GM23248 (cell line): ENCODE data around the gene MSL3. TPM values are rescaled to one million over a fixed set of nuclear protein-coding genes. Genes with fewer than 3 reads are reported as not detected.
A peak's percentile ranks its signal among the peaks of the same experiment; 100 is the strongest.

Experiments
- DNase-seq: peaks from one replicate; pipeline ENCODE4 v3.0.0-alpha.2; 2015
- H2AFZ ChIP-seq: fragments of 200-600 bp; sonication (generic); 2 replicates; pipeline ENCODE4 v1.6.1; 2016; ENCODE audit warnings: antibody characterized with exemption
- H3F3A ChIP-seq: fragments of 200-600 bp; sonication (generic); 2 replicates; pipeline ENCODE4 v1.6.1; 2016; ENCODE audit warnings: mild to moderate bottlenecking, antibody characterized with exemption, mixed run types; ENCODE audit not compliant: insufficient read depth
- H3K27ac ChIP-seq: fragments of 200-600 bp; sonication (generic); 2 replicates; pipeline ENCODE4 v1.5.1; 2016; ENCODE audit warnings: mild to moderate bottlenecking
- H3K27me3 ChIP-seq: fragments of 200-600 bp; sonication (generic); replicated peaks from 2 replicates; pipeline ENCODE4 v1.6.1; 2016; ENCODE audit warnings: mild to moderate bottlenecking; ENCODE audit not compliant: insufficient read depth
- H3K36me3 ChIP-seq: fragments of 200-600 bp; sonication (generic); 2 replicates; pipeline ENCODE4 v1.6.1; 2016; ENCODE audit warnings: low read depth, mild to moderate bottlenecking
- H3K4me1 ChIP-seq: fragments of 200-600 bp; sonication (generic); 2 replicates; pipeline ENCODE4 v1.6.1; 2016; ENCODE audit warnings: mild to moderate bottlenecking; ENCODE audit not compliant: insufficient read depth
- H3K4me2 ChIP-seq: fragments of 200-600 bp; sonication (generic); one replicate; pipeline ENCODE4 v1.6.1; 2016; ENCODE audit warnings: mild to moderate bottlenecking; ENCODE audit not compliant: unreplicated experiment
- H3K4me3 ChIP-seq: fragments of 200-600 bp; sonication (generic); 2 replicates; pipeline ENCODE4 v1.5.1; 2016; ENCODE audit warnings: mild to moderate bottlenecking
- H3K79me2 ChIP-seq: fragments of 200-600 bp; sonication (generic); 2 replicates; pipeline ENCODE4 v1.6.1; 2016; ENCODE audit warnings: mild to moderate bottlenecking; ENCODE audit not compliant: insufficient read depth
- H3K9ac ChIP-seq: fragments of 200-600 bp; sonication (generic); 2 replicates; pipeline ENCODE4 v1.6.1; 2016; ENCODE audit warnings: mild to moderate bottlenecking
- H3K9me2 ChIP-seq: fragments of 200-600 bp; sonication (generic); 2 replicates; pipeline ENCODE4 v1.6.1; 2016; ENCODE audit warnings: mixed run types, mild to moderate bottlenecking, moderate library complexity; ENCODE audit not compliant: insufficient read depth
- H3K9me3 ChIP-seq: fragments of 200-600 bp; sonication (generic); one replicate; pipeline ENCODE4 v1.6.1; 2017; ENCODE audit warnings: low read depth
- H4K20me1 ChIP-seq: fragments of 200-600 bp; sonication (generic); 2 replicates; pipeline ENCODE4 v1.6.0; 2016; ENCODE audit not compliant: insufficient read depth
- EZH2 ChIP-seq: fragments of 200-600 bp; sonication (generic); IDR thresholded peaks from 2 replicates; pipeline ENCODE4 v1.6.1; 2018; ENCODE audit warnings: antibody characterized with exemption, mild to moderate bottlenecking; ENCODE audit not compliant: insufficient read depth, poor library complexity, severe bottlenecking
- EZH2phosphoT487 ChIP-seq: fragments of 200-600 bp; sonication (generic); IDR thresholded peaks from 2 replicates; pipeline ENCODE4 v1.6.1; 2018; ENCODE audit warnings: antibody characterized with exemption, moderate library complexity, mild to moderate bottlenecking, low read depth; ENCODE audit not compliant: insufficient read depth
- WGBS, 2 experiments: methylation state at CpG; one replicate each; pipeline ENCODE4 v1.1.6; 2015 to 2017; ENCODE audit warnings: low lambda C conversion rate in 2 of 2, low coverage in 1 of 2; ENCODE audit errors: missing lambda C conversion rate in 2 of 2; 5-methylcytosine and 5-hydroxymethylcytosine counted together
- in situ Hi-C: fragments of 300-500 bp; cut with MboI; formaldehyde crosslinking; loops from 2 replicates; pipeline ENCODE4 v1.15.0; 2020
- polyA plus RNA-seq: library from polyadenylated mRNA; unstranded; fragments of >200 nt; fragmentation: Nextera tagmentation; extraction: Ambion mirVana; gene quantifications from 2 replicates; pipeline ENCODE4 v1.2.1, GENCODE V29; 2016
- total RNA-seq: library from RNA; depleted of rRNA; stranded (reverse); fragments of >200 nt; shearing (Covaris generic); gene quantifications from 2 replicates; pipeline ENCODE4 v1.2.3, GENCODE V29; 2014; rRNA removed

Gene MSL3
- total RNA-seq, result 19.6 and 34.6 TPM in 2 replicates
- polyA plus RNA-seq, result 24.8 and 26.8 TPM in 2 replicates

- Histone ChIP-seq H3K9ac (peak within 1 kb of the TSS; percentile 99), H3K4me2 (peak within 1 kb of the TSS; percentile 92), H3F3A (peaks cover 29% of the 10 kb centered on the region; the same call in 1 of the 2 replicates), H3K27me3 (no peaks in the 10 kb centered on the region), H3K27ac (peak within 1 kb of the TSS; percentile 95), H3K9me2 (no peaks in the 10 kb centered on the region), H3K9me3 (no peaks in the 10 kb centered on the region), H4K20me1 (no peaks in the 10 kb centered on the region), H3K79me2 (peaks cover 15% of the 10 kb centered on the region), H2AFZ (peak within 1 kb of the TSS; percentile 77), H3K4me1 (peaks cover 14% of the 10 kb centered on the region), H3K4me3 (peak within 1 kb of the TSS; percentile 86), H3K36me3 (peaks cover 21% of the 10 kb centered on the region; the same call in 1 of the 2 replicates)
- in situ Hi-C loops, result loop anchor here (25.0 kb wide), 1 partner anchor 621 kb away; no protein-coding TSS in a partner anchor
- DNase-seq, result peak; percentile 86
- TF ChIP-seq EZH2, result no peak
- TF ChIP-seq EZH2phosphoT487, result no peak
- WGBS, 2 experiments, result 1 to 25% methylated on average over 4 to 15 of the region's 93 CpGs
Observed at GRCh38 chrX:11757719-11758399, at the start of gene MSL3. TSS of gene MSL3 (plus strand) at chrX:11758237. CDS start at chrX:11758264, 27 bp downstream.

- Histone ChIP-seq H4K20me1 (no peaks in the 10 kb centered on the region), H3K9me2 (no peaks in the 10 kb centered on the region), H3K4me2 (no peak overlapping the region), H3K9me3 (no peaks in the 10 kb centered on the region), H2AFZ (no peak overlapping the region), H3K4me3 (no peak overlapping the region), H3K79me2 (no peaks in the 10 kb centered on the region), H3K4me1 (no peaks in the 10 kb centered on the region), H3F3A (no peaks in the 10 kb centered on the region), H3K9ac (no peak overlapping the region), H3K27me3 (no peaks in the 10 kb centered on the region), H3K36me3 (no peaks in the 10 kb centered on the region), H3K27ac (no peak overlapping the region)
- 80 to 83% methylated on average over 5 of the region's 5 CpGs for WGBS, 2 experiments
- in situ Hi-C loops, result no loop called here
- DNase-seq, result no peak
- TF ChIP-seq EZH2phosphoT487, result no peak
- no peak for TF ChIP-seq EZH2
Observed at GRCh38 chrX:11722304-11722703, 35.7 kb upstream of the MSL3 start.

DNA sequence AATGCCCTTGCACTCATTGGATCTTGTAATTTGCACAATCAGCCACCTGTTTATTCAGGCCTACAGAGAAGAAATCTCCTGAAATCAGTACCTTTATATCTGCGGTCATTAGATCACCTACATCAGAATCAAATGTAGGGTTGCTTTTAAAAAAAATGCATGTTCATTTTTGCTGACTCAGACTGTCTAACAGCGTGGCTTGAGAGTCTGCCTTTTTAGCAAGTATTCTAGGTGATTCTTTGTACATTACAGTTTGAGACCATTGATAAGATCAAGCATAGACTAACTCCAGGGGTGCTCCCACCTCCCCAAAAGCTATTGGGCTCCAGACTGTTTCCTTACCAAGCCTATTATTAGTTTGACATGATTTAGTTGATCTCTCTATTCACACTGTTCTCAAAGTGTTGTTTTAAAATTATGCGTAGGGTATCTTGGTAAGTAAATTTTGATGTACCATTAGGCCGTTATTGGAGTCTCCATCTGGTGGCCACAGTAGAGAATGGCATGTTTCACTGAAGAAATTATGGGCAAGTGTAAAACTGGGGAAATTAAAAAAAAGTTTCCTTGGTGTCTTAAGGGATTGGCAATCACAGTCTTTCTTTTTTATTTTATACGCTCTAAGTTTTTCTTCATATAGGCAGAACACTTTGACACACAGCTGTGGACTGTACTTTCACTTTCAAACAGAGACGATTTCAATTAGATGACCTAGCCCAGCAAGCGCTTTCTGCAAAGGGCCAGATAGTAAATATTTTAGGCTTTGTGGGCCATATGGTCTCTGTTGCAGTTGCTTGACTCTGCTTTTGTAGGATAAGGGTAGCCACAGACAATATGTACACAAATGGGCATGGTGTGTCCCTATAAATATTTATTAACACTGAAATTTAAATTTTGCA, 33.7 kb upstream of the MSL3 start:
- Histone ChIP-seq H2AFZ (0 out of 2 replicates have a peak overlapping the region, but pooled peaks have one; percentile 45), H3K36me3 (no peaks in the 10 kb centered on the region), H4K20me1 (no peaks in the 10 kb centered on the region), H3K79me2 (no peaks in the 10 kb centered on the region), H3K9me2 (no peaks in the 10 kb centered on the region), H3F3A (no peaks in the 10 kb centered on the region), H3K27ac (no peak overlapping the region), H3K4me3 (no peak overlapping the region), H3K4me2 (no peak overlapping the region), H3K9ac (no peak overlapping the region), H3K9me3 (no peaks in the 10 kb centered on the region), H3K4me1 (no peaks in the 10 kb centered on the region), H3K27me3 (no peaks in the 10 kb centered on the region)
- in situ Hi-C loops, result no loop called here
- TF ChIP-seq EZH2phosphoT487 (no peak), EZH2 (no peak)
- peak; percentile 44 for DNase-seq
- WGBS, 2 experiments, result 29 to 38% methylated on average over 7 of the region's 7 CpGs

DNA sequence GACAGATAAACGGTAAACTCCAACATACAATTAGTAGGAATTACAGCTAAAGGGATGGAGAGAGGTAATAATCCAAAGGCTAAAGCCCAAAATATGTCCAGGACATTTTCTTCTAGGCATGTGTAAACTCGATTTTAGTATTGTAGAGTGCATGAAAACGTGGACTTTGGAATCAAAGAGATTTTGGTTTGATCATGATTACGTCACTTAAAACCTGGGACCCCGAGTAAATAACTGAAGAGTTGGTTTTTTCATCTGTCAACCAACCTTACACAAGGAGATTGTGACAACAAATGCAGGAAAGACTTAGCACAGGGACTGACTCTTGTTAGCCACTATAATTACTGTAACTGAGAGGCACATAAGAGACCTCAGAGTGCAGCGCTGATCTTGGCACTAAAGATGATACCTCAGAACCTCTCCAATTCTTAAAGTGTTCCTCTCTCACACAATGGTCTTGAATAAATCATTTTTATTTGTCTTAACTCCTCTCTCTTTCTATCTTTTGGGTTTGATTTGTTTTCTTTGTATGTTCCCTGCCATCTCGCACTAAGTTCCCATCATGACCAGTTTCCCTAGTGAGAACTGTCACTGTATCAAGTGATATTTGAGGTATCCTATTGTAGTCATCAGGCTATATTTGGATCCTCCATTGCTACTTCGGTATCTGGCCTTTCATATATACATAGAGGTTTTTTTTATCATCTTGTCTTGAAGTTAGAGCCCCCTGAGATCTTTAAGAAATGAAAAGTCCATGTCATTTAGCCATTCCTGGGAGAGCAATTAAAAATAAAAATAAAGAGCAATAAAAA, 32.2 kb upstream of the MSL3 start:
- Histone ChIP-seq H3K4me3 (no peak overlapping the region), H3K36me3 (no peaks in the 10 kb centered on the region), H3K27me3 (no peaks in the 10 kb centered on the region), H3K9me3 (no peaks in the 10 kb centered on the region), H3K4me1 (no peaks in the 10 kb centered on the region), H3K27ac (no peak overlapping the region), H3F3A (no peaks in the 10 kb centered on the region), H3K9me2 (no peaks in the 10 kb centered on the region), H3K9ac (no peak overlapping the region), H3K4me2 (no peak overlapping the region), H4K20me1 (no peaks in the 10 kb centered on the region), H2AFZ (no peak overlapping the region), H3K79me2 (no peaks in the 10 kb centered on the region)
- TF ChIP-seq EZH2phosphoT487 (no peak), EZH2 (no peak)
- WGBS, 2 experiments, result 81 to 84% methylated on average over 8 of the region's 8 CpGs
- DNase-seq, result no peak
- in situ Hi-C loops, result no loop called here
